BJ (cell line): ENCODE data around the gene ANKEF1. TPM values are rescaled to one million over a fixed set of nuclear protein-coding genes. Genes with fewer than 3 reads are reported as not detected.

ENCODE experiments used
- CTCF ChIA-PET: fragments of 350-600 bp; formaldehyde crosslinking; extraction: SDS; loops from one replicate; lab custom pipeline; 2021; ENCODE audit warnings: antibody characterized with exemption, inconsistent platforms; lab: Yijun Ruan, JAX
- POLR2A ChIA-PET: fragments of 300-600 bp; sonication (Branson Sonifier 250); formaldehyde crosslinking; extraction: SDS; loops from one replicate; lab custom pipeline; 2021; ENCODE audit warnings: antibody characterized with exemption; lab: Charles Lee
- DNase-seq: peaks from one replicate; pipeline ENCODE4 v3.0.0-alpha.2; 2011; ENCODE audit warnings: low read depth
- H3K27me3 ChIP-seq: 2 replicates; pipeline ENCODE4 v1.6.0; 2011; ENCODE audit warnings: low read length; ENCODE audit not compliant: control insufficient read depth, insufficient read depth
- H3K36me3 ChIP-seq: 2 replicates; pipeline ENCODE4 v1.5.1; 2011; ENCODE audit warnings: low read length; ENCODE audit not compliant: control insufficient read depth, insufficient read depth
- H3K4me3 ChIP-seq: 2 replicates; pipeline ENCODE4 v1.5.1; 2011; ENCODE audit warnings: low read depth, mild to moderate bottlenecking, control low read depth, low read length
- CTCF ChIP-seq: IDR thresholded peaks from 2 replicates; pipeline ENCODE4 v1.5.1; 2011; ENCODE audit warnings: low read depth, mild to moderate bottlenecking, control low read depth, inconsistent platforms, low read length, moderate library complexity; ENCODE audit not compliant: insufficient read depth
- polyA plus RNA-seq: library from polyadenylated mRNA; depleted of rRNA; stranded (reverse); fragments of >200 nt; gene quantifications from 2 replicates; pipeline ENCODE4 v1.2.3, GENCODE V29; 2011

ANKEF1 gene
- polyA plus RNA-seq, 1 experiment: 0.70 TPM

DNA sequence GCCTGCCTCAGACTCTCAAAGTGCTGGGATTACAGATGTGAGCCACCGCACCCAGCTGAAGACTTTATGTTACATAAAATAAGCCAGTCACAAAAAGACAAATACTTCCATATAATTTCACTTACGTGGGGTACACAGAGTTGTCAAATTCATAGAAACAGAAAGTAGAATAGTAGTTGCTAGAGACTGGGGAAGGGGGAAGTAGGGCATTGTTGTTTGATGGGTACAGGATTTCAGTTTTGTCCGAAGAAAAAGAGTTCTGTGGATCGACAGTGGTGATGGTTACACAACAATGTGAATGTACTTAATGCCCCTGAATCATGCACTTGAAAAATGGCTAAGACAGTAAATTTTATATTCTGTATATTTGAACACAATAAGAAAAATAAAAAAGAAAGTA is 41.6 kb upstream of the ANKEF1 start:
- no peaks in the 10 kb centered on the region for H3K27me3 ChIP-seq
- H3K36me3 ChIP-seq: no peaks in the 10 kb centered on the region
- no peak for DNase-seq
- no peak overlapping the region for H3K4me3 ChIP-seq
- ChIA-PET POLR2A (no interaction called here), CTCF (no interaction called here)
- TF ChIP-seq CTCF: no peak

GRCh38 chr20:9994676-9995075 is 40.1 kb upstream of the ANKEF1 start:
- ChIA-PET POLR2A (no interaction called here), CTCF (no interaction called here)
- Histone ChIP-seq H3K27me3 (no peaks in the 10 kb centered on the region), H3K36me3 (no peaks in the 10 kb centered on the region), H3K4me3 (no peak overlapping the region)
- no peak for TF ChIP-seq CTCF
- DNase-seq: no peak

DNA sequence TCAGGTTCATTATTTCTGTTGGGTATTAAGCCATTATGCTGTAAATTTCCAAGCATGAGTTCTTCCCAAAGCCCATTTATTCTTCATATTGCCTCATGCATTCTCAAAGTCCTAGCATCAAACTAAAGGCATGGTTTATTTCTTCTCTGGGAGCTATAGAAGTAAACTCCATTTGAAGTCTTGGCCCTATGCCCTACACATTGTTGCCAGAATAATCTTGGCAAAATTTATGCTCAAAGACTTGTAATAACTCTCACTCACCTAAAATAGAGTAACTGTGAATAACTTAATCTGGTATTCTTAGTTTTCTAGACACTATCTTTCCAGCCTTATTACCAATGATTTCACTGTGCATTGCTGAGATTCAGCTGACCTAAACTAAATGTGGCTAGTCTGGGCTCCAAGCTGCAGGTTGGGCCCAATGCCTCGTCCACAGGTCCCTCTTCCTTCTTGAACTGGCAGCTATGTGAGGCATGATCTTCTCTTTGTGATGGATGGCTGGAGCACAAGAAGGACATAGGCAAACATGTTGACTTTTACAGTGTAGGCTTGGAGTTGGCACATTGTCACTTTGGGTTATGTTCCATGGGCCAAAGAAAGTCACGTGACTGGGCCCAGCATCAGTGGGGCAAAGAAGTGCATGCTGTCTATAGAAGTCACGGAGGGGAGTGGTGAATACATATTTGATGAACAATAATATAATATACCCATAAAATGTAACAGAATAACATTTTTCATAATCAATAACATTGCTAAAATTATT is 39.1 kb upstream of the ANKEF1 start:
- no peak for DNase-seq
- CTCF ChIA-PET: interaction anchor here (1.2 kb wide), 1 partner anchor 95 kb away, joined by 4 read pairs; no protein-coding TSS in a partner anchor
- POLR2A ChIA-PET: no interaction called here
- no peak for TF ChIP-seq CTCF
- Histone ChIP-seq H3K4me3 (no peak overlapping the region), H3K27me3 (no peaks in the 10 kb centered on the region), H3K36me3 (no peaks in the 10 kb centered on the region)

DNA sequence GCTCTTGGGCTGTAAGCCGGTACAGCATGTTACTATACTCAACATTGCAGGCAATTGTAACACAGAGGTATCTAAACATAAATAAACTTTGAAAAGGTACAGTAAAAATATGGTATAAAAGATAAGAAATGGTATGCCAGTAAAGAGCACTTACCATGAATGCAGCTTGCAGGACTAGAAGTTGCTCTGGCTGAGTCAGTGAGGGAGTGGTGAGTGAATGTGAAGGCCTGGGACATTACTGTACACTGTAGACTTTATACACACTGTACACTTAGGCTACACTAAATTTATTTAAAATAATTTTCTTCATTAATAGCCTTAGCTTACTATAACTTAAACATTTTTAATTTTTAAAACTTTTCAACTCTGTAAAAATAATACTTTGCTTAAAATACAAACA is 37.8 kb upstream of the ANKEF1 start:
- TF ChIP-seq CTCF: no peak
- Histone ChIP-seq H3K27me3 (no peaks in the 10 kb centered on the region), H3K36me3 (no peaks in the 10 kb centered on the region), H3K4me3 (no peak overlapping the region)
- CTCF ChIA-PET: interaction anchor here (1.0 to 1.2 kb wide), 2 partner anchors 93 to 95 kb away, joined by 3 to 4 read pairs; no protein-coding TSS in a partner anchor
- POLR2A ChIA-PET: no interaction called here
- DNase-seq: no peak

DNA sequence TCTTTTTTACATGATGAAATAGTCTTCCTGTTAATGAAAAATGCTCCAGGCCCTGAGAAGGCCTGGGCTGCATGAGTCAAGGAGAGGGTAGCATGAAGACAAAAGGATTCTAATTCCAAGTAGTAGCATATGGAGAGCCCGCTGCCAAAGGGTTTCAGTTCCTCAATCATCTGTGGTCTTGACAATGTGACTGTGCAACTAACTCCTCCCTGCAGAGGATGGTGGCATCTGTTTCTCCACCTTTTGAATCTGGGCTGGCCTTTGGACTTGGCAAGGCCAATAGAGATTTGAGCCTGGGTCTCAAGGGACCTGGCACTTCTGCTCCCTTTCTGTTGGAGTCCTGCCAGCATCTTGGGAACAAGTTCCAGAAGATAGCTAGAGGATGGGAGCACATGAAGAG is 35.1 kb upstream of the ANKEF1 start:
- ChIA-PET POLR2A (no interaction called here), CTCF (interaction anchor here (1.4 kb wide), 1 partner anchor 22 kb away, joined by 5 read pairs; no protein-coding TSS in a partner anchor)
- no peak for TF ChIP-seq CTCF
- H3K36me3 ChIP-seq: no peaks in the 10 kb centered on the region
- H3K4me3 ChIP-seq: no peak overlapping the region
- H3K27me3 ChIP-seq: no peaks in the 10 kb centered on the region
- no peak for DNase-seq
